H9 (cell line): ENCODE data around the gene PCCA. TPM values are rescaled to one million over a fixed set of nuclear protein-coding genes. Genes with fewer than 3 reads are reported as not detected.

ENCODE experiments used
- DNase-seq: peaks from one replicate; pipeline ENCODE4 v3.0.0-alpha.2; 2017
- H2AFZ ChIP-seq: one replicate; pipeline ENCODE4 v1.6.1; 2013; ENCODE audit warnings: mild to moderate bottlenecking, low read length, control low read depth, moderate library complexity
- H2AK5ac ChIP-seq: 2 replicates; pipeline ENCODE4 v1.6.1; 2013; ENCODE audit warnings: low read length, control low read depth, mixed read lengths; ENCODE audit not compliant: insufficient read length
- H2BK120ac ChIP-seq: one replicate; pipeline ENCODE4 v1.6.1; 2013; ENCODE audit warnings: low read depth, mild to moderate bottlenecking, low read length, control low read depth, inconsistent platforms; ENCODE audit not compliant: poor library complexity, severe bottlenecking
- H2BK12ac ChIP-seq: 2 replicates; pipeline ENCODE4 v1.6.1; 2013; ENCODE audit warnings: low read length, control low read depth, mixed read lengths, low read depth; ENCODE audit not compliant: insufficient read length
- H2BK15ac ChIP-seq: 2 replicates; pipeline ENCODE4 v1.6.1; 2013; ENCODE audit warnings: low read depth, low read length, control low read depth
- H2BK20ac ChIP-seq: one replicate; pipeline ENCODE4 v1.6.1; 2013; ENCODE audit warnings: low read depth, mild to moderate bottlenecking, low read length, control low read depth, inconsistent platforms; ENCODE audit not compliant: poor library complexity, severe bottlenecking
- H2BK5ac ChIP-seq: 2 replicates; pipeline ENCODE4 v1.6.1; 2013; ENCODE audit warnings: low read length, control low read depth, mixed read lengths; ENCODE audit not compliant: insufficient read length
- H3K14ac ChIP-seq: 2 replicates; pipeline ENCODE4 v1.6.1; 2013; ENCODE audit warnings: low read length, control low read depth; ENCODE audit not compliant: insufficient read depth
- H3K18ac ChIP-seq: 2 replicates; pipeline ENCODE4 v1.6.1; 2013; ENCODE audit warnings: low read depth, mild to moderate bottlenecking, mixed read lengths, low read length, control low read depth; ENCODE audit not compliant: insufficient read length
- H3K23ac ChIP-seq: 2 replicates; pipeline ENCODE4 v1.6.1; 2013; ENCODE audit warnings: low read length, control low read depth, mixed read lengths, low read depth; ENCODE audit not compliant: insufficient read length
- H3K23me2 ChIP-seq: 2 replicates; pipeline ENCODE4 v1.6.1; 2013; ENCODE audit warnings: low read depth, mild to moderate bottlenecking, mixed read lengths, low read length, control low read depth; ENCODE audit not compliant: insufficient read length, poor library complexity, severe bottlenecking
- H3K27ac ChIP-seq: 2 replicates; pipeline ENCODE4 v1.5.1; 2013; ENCODE audit warnings: low read length, control low read depth, mixed read lengths, low read depth; ENCODE audit not compliant: insufficient read length
- H3K27me3 ChIP-seq: 2 replicates; pipeline ENCODE4 v1.6.1; 2013; ENCODE audit warnings: low read length, control low read depth, inconsistent platforms; ENCODE audit not compliant: insufficient read depth
- H3K4ac ChIP-seq: 2 replicates; pipeline ENCODE4 v1.6.1; 2013; ENCODE audit warnings: low read depth, mild to moderate bottlenecking, control low read depth, inconsistent platforms, low read length, moderate library complexity
- H3K4me1 ChIP-seq: 2 replicates; pipeline ENCODE4 v1.6.1; 2013; ENCODE audit warnings: low read length, control low read depth, inconsistent platforms; ENCODE audit not compliant: insufficient read depth
- H3K4me2 ChIP-seq: 2 replicates; pipeline ENCODE4 v1.6.1; 2013; ENCODE audit warnings: low read length, control low read depth, mixed read lengths; ENCODE audit not compliant: insufficient read length, insufficient read depth
- H3K56ac ChIP-seq: 2 replicates; pipeline ENCODE4 v1.6.1; 2013; ENCODE audit warnings: low read depth, mild to moderate bottlenecking, mixed read lengths, low read length, control low read depth; ENCODE audit not compliant: insufficient read length
- H3K79me1 ChIP-seq: 2 replicates; pipeline ENCODE4 v1.6.1; 2013; ENCODE audit warnings: low read depth, mild to moderate bottlenecking, moderate library complexity, low read length, control low read depth, inconsistent platforms; ENCODE audit not compliant: insufficient read depth, poor library complexity, severe bottlenecking
- H3K79me2 ChIP-seq: 2 replicates; pipeline ENCODE4 v1.6.1; 2013; ENCODE audit warnings: low read length, control low read depth, inconsistent platforms; ENCODE audit not compliant: insufficient read depth
- H3K9ac ChIP-seq: 2 replicates; pipeline ENCODE4 v1.6.1; 2013; ENCODE audit warnings: low read length, control low read depth, mixed read lengths; ENCODE audit not compliant: insufficient read length; ENCODE audit errors: extremely low read depth
- H3K9me3 ChIP-seq: one replicate; pipeline ENCODE4 v1.6.1; 2013; ENCODE audit warnings: low read depth, low read length, inconsistent platforms; ENCODE audit not compliant: control insufficient read depth
- H3T11ph ChIP-seq: one replicate; pipeline ENCODE4 v1.6.1; 2013; ENCODE audit warnings: mild to moderate bottlenecking, low read length, control low read depth, inconsistent platforms
- H4K20me1 ChIP-seq: one replicate; pipeline ENCODE4 v1.6.1; 2013; ENCODE audit not compliant: control insufficient read depth, insufficient read length, insufficient read depth
- H4K5ac ChIP-seq: 2 replicates; pipeline ENCODE4 v1.6.1; 2013; ENCODE audit warnings: low read depth, mild to moderate bottlenecking, mixed read lengths, low read length, control low read depth; ENCODE audit not compliant: insufficient read length
- H4K8ac ChIP-seq: replicated peaks from 2 replicates; pipeline ENCODE4 v1.6.1; 2013; ENCODE audit warnings: low read length, control low read depth, mixed read lengths, low read depth; ENCODE audit not compliant: insufficient read length
- H4K91ac ChIP-seq: 2 replicates; pipeline ENCODE4 v1.6.1; 2013; ENCODE audit warnings: low read depth, mild to moderate bottlenecking, moderate library complexity, mixed read lengths, low read length, control low read depth; ENCODE audit not compliant: insufficient read length
- H3K27ac Mint-ChIP-seq, 3 experiments: 2 replicates in 2 of 3; 3 replicates in 1 of 3; pipeline ENCODE4 v1.8.0; 2020 to 2021; ENCODE audit warnings: mixed read lengths in 3 of 3, mild to moderate bottlenecking in 1 of 3, moderate library complexity in 1 of 3
- H3K27me3 Mint-ChIP-seq: 2 replicates; pipeline ENCODE4 v1.8.0; 2021; ENCODE audit warnings: low read depth, mild to moderate bottlenecking, moderate library complexity, mixed read lengths
- H3K36me3 Mint-ChIP-seq, 3 experiments: 2 replicates in 2 of 3; 3 replicates in 1 of 3; pipeline ENCODE4 v1.8.0; 2020 to 2021; ENCODE audit warnings: low read depth in 3 of 3, mixed read lengths in 3 of 3; ENCODE audit not compliant: insufficient read depth in 1 of 3
- H3K4me1 Mint-ChIP-seq, 2 experiments: 2 replicates each; pipeline ENCODE4 v1.8.0; 2020; ENCODE audit warnings: mixed read lengths in 2 of 2
- H3K4me3 Mint-ChIP-seq, 2 experiments: 2 replicates in 1 of 2; 3 replicates in 1 of 2; pipeline ENCODE4 v1.8.0; 2020 to 2021; ENCODE audit warnings: mild to moderate bottlenecking in 2 of 2, mixed read lengths in 2 of 2, moderate library complexity in 1 of 2
- H3K9me3 Mint-ChIP-seq, 2 experiments: 2 replicates in 1 of 2; 3 replicates in 1 of 2; pipeline ENCODE4 v1.8.0; 2020; ENCODE audit warnings: mild to moderate bottlenecking in 2 of 2, mixed read lengths in 2 of 2, moderate library complexity in 1 of 2
- WGBS: extraction: QIAGEN DNeasy Blood & Tissue Kit; methylation state at CpG from one replicate; pipeline ENCODE4 v1.1.7; 2013; ENCODE audit warnings: missing lambda C conversion rate, low lambda C conversion rate, mixed read lengths; ENCODE audit not compliant: insufficient read length; ENCODE audit errors: extremely low coverage; 5-methylcytosine and 5-hydroxymethylcytosine counted together
- total RNA-seq: library from RNA; stranded (reverse); gene quantifications from 2 replicates; pipeline ENCODE4 v1.2.1, GENCODE V29; 2021
- TF ChIP-seq, protein P1 (sequence below): fragments of 200-600 bp; sonication (generic); conservative IDR thresholded peaks from 3 replicates; pipeline ENCODE4 v1.8.0; 2021; ENCODE audit warnings: antibody characterized with exemption, mild to moderate bottlenecking

PCCA gene
- total RNA-seq, 1 experiment from 2014 or later = 56.5 TPM

DNA sequence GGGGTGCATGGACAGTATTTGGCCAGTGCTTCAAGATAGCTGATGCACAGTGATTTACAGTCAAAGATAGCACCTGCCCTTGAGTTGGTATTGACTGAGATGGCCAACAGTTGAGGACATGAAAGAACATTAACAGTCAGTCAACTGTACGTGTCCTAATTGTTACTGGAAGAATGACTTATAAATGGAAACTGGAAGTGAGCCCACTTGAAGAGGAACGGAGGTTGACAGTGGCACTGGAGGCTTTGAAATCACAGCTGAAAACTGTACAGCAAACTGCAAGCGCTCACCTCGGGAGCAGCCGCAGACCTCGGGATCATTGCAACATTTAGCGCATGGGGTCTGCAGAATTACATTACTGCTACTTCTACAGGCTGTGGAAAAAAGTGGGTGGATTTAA lies 422.6 kb downstream of the PCCA start:
- DNase-seq = no peak
- H3K4me1 Mint-ChIP-seq = peaks cover 77 to 78% of the 10 kb centered on the region in 2 experiments
- no peak overlapping the region for H3K4me2 ChIP-seq
- no peak overlapping the region for H4K5ac ChIP-seq
- no peak overlapping the region for H3K4ac ChIP-seq
- H2BK15ac ChIP-seq = no peak overlapping the region
- H4K20me1 ChIP-seq = no peaks in the 10 kb centered on the region
- no peak overlapping the region for H2BK20ac ChIP-seq
- peaks cover 0 to 7% (median 2%) of the 10 kb centered on the region in 3 experiments; a peak in 2 of 7 replicates for H3K36me3 Mint-ChIP-seq
- no peak overlapping the region for H3K56ac ChIP-seq
- no peak overlapping the region for H3T11ph ChIP-seq
- H3K9me3 ChIP-seq = no peaks in the 10 kb centered on the region
- peak overlapping the region in 1 of 2 experiments; percentile 39; a peak in 3 of 5 replicates for H3K4me3 Mint-ChIP-seq
- H3K9me3 Mint-ChIP-seq = no peaks in the 10 kb centered on the region
- no peaks in the 10 kb centered on the region for H3K27me3 Mint-ChIP-seq
- H2AK5ac ChIP-seq = no peak overlapping the region
- no peak overlapping the region for H3K18ac ChIP-seq
- H3K23ac ChIP-seq = no peak overlapping the region
- H3K27me3 ChIP-seq = no peaks in the 10 kb centered on the region
- peaks cover 24% of the 10 kb centered on the region for H3K4me1 ChIP-seq
- H3K79me2 ChIP-seq = no peaks in the 10 kb centered on the region
- H2AFZ ChIP-seq = no peak overlapping the region
- no peak overlapping the region for H3K14ac ChIP-seq
- H2BK12ac ChIP-seq = no peak overlapping the region
- H2BK120ac ChIP-seq = no peak overlapping the region
- H3K27ac ChIP-seq = peak overlapping the region; percentile 58
- H3K27ac Mint-ChIP-seq = peak overlapping the region; percentile 91 to 98 (median 93)
- no peaks in the 10 kb centered on the region for H3K23me2 ChIP-seq
- WGBS = no CpG with 5 or more reads among the region's 7 CpGs
- H3K79me1 ChIP-seq = no peaks in the 10 kb centered on the region
- TF ChIP-seq, protein P1, sequence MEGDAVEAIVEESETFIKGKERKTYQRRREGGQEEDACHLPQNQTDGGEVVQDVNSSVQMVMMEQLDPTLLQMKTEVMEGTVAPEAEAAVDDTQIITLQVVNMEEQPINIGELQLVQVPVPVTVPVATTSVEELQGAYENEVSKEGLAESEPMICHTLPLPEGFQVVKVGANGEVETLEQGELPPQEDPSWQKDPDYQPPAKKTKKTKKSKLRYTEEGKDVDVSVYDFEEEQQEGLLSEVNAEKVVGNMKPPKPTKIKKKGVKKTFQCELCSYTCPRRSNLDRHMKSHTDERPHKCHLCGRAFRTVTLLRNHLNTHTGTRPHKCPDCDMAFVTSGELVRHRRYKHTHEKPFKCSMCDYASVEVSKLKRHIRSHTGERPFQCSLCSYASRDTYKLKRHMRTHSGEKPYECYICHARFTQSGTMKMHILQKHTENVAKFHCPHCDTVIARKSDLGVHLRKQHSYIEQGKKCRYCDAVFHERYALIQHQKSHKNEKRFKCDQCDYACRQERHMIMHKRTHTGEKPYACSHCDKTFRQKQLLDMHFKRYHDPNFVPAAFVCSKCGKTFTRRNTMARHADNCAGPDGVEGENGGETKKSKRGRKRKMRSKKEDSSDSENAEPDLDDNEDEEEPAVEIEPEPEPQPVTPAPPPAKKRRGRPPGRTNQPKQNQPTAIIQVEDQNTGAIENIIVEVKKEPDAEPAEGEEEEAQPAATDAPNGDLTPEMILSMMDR = no peak
- no peak overlapping the region for H2BK5ac ChIP-seq
- H3K9ac ChIP-seq = no peak overlapping the region
- H4K8ac ChIP-seq = no peak overlapping the region
- H4K91ac ChIP-seq = no peak overlapping the region
